ENCODE measurements around the gene SYF2. TPM values are rescaled to one million over a fixed set of nuclear protein-coding genes. Genes with fewer than 3 reads are reported as not detected.

SYF2 gene
- total and polyA plus RNA-seq, 2 of the 4 experiments (the other 2 are of a cell fraction), result 8.6 to 19.5 TPM

DNA sequence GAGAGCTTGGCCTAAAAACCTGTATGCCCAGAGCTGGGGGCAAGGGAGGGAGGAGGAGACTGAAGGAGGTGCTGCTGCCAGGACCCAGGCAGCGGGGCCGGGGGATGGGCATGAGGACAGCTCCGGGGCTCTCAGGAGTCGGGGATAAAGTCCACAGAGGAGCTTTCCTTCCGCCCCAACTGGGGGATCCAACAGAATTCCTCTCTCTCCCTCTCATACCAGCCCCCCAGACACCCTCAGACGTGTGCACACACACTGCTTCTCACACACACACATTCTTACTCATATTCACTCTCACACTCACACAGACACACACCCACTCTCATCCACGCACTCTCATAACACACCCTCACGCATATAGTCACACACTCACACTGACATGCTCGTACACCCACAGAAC, 39.1 kb downstream of the SYF2 start:
- ChIA-PET CTCF (no interaction called here), POLR2A (ENCODE audit: unreplicated experiment) (no interaction called here)
- H3K4me2 ChIP-seq (ENCODE audit: low read depth, low read length), result no peak overlapping the region

More for the DNA sequence above, 39.1 kb downstream of the SYF2 start:
- DNase-seq (no peak), ATAC-seq (ENCODE audit: low read depth) (no peak)
- no peak for TF ChIP-seq FOS (IDR thresholded peaks at IDR 0.05; ENCODE audit: low read depth, low read length)
- TF ChIP-seq SMC3 (IDR thresholded peaks at IDR 0.05; ENCODE audit: low read depth, low read length), result no peak
- no peak for TF ChIP-seq NFE2L2 (IDR thresholded peaks at IDR 0.05; ENCODE audit: low read depth, low read length)
- TF ChIP-seq CEBPB (IDR thresholded peaks at IDR 0.05; ENCODE audit: low read depth, low read length), result no peak
- no peak for TF ChIP-seq MAFK (IDR thresholded peaks at IDR 0.05; ENCODE audit: low read depth, low read length)
- TF ChIP-seq, protein P1, sequence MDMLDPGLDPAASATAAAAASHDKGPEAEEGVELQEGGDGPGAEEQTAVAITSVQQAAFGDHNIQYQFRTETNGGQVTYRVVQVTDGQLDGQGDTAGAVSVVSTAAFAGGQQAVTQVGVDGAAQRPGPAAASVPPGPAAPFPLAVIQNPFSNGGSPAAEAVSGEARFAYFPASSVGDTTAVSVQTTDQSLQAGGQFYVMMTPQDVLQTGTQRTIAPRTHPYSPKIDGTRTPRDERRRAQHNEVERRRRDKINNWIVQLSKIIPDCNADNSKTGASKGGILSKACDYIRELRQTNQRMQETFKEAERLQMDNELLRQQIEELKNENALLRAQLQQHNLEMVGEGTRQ (IDR thresholded peaks at IDR 0.05; ENCODE audit: low read depth, low read length), result no peak
- no peak for TF ChIP-seq CHD1 (IDR thresholded peaks at IDR 0.05; ENCODE audit: low read depth, low read length)
- TF ChIP-seq RAD21 (IDR thresholded peaks at IDR 0.05; ENCODE audit: low read length), result no peak
- TF ChIP-seq, protein P2, sequence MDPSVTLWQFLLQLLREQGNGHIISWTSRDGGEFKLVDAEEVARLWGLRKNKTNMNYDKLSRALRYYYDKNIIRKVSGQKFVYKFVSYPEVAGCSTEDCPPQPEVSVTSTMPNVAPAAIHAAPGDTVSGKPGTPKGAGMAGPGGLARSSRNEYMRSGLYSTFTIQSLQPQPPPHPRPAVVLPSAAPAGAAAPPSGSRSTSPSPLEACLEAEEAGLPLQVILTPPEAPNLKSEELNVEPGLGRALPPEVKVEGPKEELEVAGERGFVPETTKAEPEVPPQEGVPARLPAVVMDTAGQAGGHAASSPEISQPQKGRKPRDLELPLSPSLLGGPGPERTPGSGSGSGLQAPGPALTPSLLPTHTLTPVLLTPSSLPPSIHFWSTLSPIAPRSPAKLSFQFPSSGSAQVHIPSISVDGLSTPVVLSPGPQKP (IDR thresholded peaks at IDR 0.05; ENCODE audit: borderline replicate concordance, low read depth, low read length), result no peak
- TF ChIP-seq BHLHE40 (IDR thresholded peaks at IDR 0.05; ENCODE audit: low read depth, low read length), result no peak
- TF ChIP-seq MAZ (IDR thresholded peaks at IDR 0.05; ENCODE audit: borderline replicate concordance, low read depth, low read length), result no peak
- TF ChIP-seq, protein P3, sequence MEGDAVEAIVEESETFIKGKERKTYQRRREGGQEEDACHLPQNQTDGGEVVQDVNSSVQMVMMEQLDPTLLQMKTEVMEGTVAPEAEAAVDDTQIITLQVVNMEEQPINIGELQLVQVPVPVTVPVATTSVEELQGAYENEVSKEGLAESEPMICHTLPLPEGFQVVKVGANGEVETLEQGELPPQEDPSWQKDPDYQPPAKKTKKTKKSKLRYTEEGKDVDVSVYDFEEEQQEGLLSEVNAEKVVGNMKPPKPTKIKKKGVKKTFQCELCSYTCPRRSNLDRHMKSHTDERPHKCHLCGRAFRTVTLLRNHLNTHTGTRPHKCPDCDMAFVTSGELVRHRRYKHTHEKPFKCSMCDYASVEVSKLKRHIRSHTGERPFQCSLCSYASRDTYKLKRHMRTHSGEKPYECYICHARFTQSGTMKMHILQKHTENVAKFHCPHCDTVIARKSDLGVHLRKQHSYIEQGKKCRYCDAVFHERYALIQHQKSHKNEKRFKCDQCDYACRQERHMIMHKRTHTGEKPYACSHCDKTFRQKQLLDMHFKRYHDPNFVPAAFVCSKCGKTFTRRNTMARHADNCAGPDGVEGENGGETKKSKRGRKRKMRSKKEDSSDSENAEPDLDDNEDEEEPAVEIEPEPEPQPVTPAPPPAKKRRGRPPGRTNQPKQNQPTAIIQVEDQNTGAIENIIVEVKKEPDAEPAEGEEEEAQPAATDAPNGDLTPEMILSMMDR (conservative IDR thresholded peaks at IDR 0.05; ENCODE audit: low read depth, low read length), result no peak
- TF ChIP-seq MXI1 (IDR thresholded peaks at IDR 0.05; ENCODE audit: borderline replicate concordance, low read depth, low read length), result no peak
- TF ChIP-seq RCOR1 (IDR thresholded peaks at IDR 0.05; ENCODE audit: insufficient replicate concordance, low read length), result no peak
- TF ChIP-seq POLR2A (IDR thresholded peaks at IDR 0.05; ENCODE audit: low read depth, low read length), result no peak
- no peak for TF ChIP-seq RFX5 (IDR thresholded peaks at IDR 0.05; ENCODE audit: low read depth, low read length)
- Histone ChIP-seq H2BK20ac (ENCODE audit: low read depth, low read length) (no peak overlapping the region), H3K9me1 (ENCODE audit: insufficient read depth, low read length) (no peaks in the 10 kb centered on the region), H3K4me3 (ENCODE audit: insufficient read depth, low read depth, low read length) (no peak overlapping the region), H3K27me3 (ENCODE audit: control insufficient read depth, insufficient read depth, low read length) (peaks cover 58% of the 10 kb centered on the region), H3K4ac (ENCODE audit: low read depth, low read length) (no peak overlapping the region), H3K36me3 (ENCODE audit: control insufficient read depth, insufficient read depth, low read length) (no peaks in the 10 kb centered on the region), H2AK9ac (replicated peaks; ENCODE audit: low read depth, low read length, poor library complexity) (no peak overlapping the region), H3K79me1 (ENCODE audit: low read depth in 1 of 2, low read length in 2 of 2) (no peaks in the 10 kb centered on the region), H3K56ac (ENCODE audit: extremely low read depth, insufficient read depth, low read length) (no peak overlapping the region), H3K14ac (replicated peaks; ENCODE audit: low read depth, low read length) (no peak overlapping the region; the same call in 1 of the 2 replicates), H3K9ac (ENCODE audit: low read depth, low read length) (no peak overlapping the region), H3K9me3 (ENCODE audit: control insufficient read depth, insufficient read depth, low read length) (no peaks in the 10 kb centered on the region), H2BK15ac (ENCODE audit: low read depth, low read length) (no peak overlapping the region), H3K18ac (ENCODE audit: low read depth, low read length) (no peak overlapping the region), H2AFZ (replicated peaks; ENCODE audit: low read length, poor library complexity) (peak overlapping the region; percentile 73), H2AK5ac (ENCODE audit: low read depth, low read length) (no peak overlapping the region), H4K5ac (ENCODE audit: low read depth, low read length) (no peak overlapping the region), H4K20me1 (ENCODE audit: insufficient read depth, low read length) (no peaks in the 10 kb centered on the region), H3K4me1 (ENCODE audit: control insufficient read depth, insufficient read depth, low read length) (no peaks in the 10 kb centered on the region), H2BK5ac (ENCODE audit: low read depth, low read length, poor library complexity, severe bottlenecking) (no peak overlapping the region), H3K27ac (ENCODE audit: insufficient read depth, low read length) (no peak overlapping the region), H4K91ac (ENCODE audit: insufficient read depth, low read depth, low read length) (no peak overlapping the region), H2BK120ac (ENCODE audit: low read depth, low read length) (no peak overlapping the region), H4K8ac (ENCODE audit: low read depth in 2 of 2, low read length in 2 of 2) (no peak overlapping the region), H3K23ac (ENCODE audit: low read depth, low read length) (no peak overlapping the region)
- dilution Hi-C loops (cut with HindIII; ENCODE audit: low sequenced_read_pairs, unreplicated experiment) (no loop called here), intact Hi-C loops (cut with micrococcal nuclease) (no loop called here), in situ Hi-C loops (cut with MboI; ENCODE audit: low sequenced_read_pairs) (no loop called here)
- no TSS peak for BruUV-seq (replicated peaks)
- 44 to 100% methylated on average over 2 to 3 of the region's 9 CpGs for WGBS, 2 experiments (ENCODE audit: extremely low coverage in 2 of 2, insufficient read length in 1 of 2)
